CD8-positive, alpha-beta memory T cell (primary cell): ENCODE results near the gene SEMA4C. TPM values are rescaled to one million over a fixed set of nuclear protein-coding genes. Genes with fewer than 3 reads are reported as not detected.

ENCODE experiments used
- CTCF ChIA-PET: fragments of 350-600 bp; sonication (Branson Sonifier 250); formaldehyde crosslinking; loops from one replicate; lab custom pipeline; 2021; ENCODE audit warnings: antibody characterized with exemption; lab: Charles Lee
- POLR2A ChIA-PET: fragments of 350-600 bp; sonication (Branson Sonifier 250); formaldehyde crosslinking; loops from one replicate; lab custom pipeline; 2021; ENCODE audit warnings: antibody characterized with exemption; lab: Charles Lee
- DNase-seq, 5 donors: peaks; one replicate each; pipeline versions ENCODE4 v3.0.0 to v3.0.0-alpha.2; 2020 to 2022; ENCODE audit warnings: mixed read lengths in 1 of 5
- H3K27ac ChIP-seq: one replicate; pipeline ENCODE4 v1.7.0; 2013; ENCODE audit warnings: low read depth, mild to moderate bottlenecking, low read length, moderate library complexity
- H3K27me3 ChIP-seq: 2 replicates; pipeline ENCODE4 v1.7.0; 2013; ENCODE audit warnings: low read length, mild to moderate bottlenecking; ENCODE audit not compliant: insufficient read depth, poor library complexity, severe bottlenecking
- H3K36me3 ChIP-seq: 2 replicates; pipeline ENCODE4 v1.7.0; 2013; ENCODE audit warnings: mild to moderate bottlenecking, low read length, moderate library complexity; ENCODE audit not compliant: insufficient read depth
- H3K4me1 ChIP-seq: 2 replicates; pipeline ENCODE4 v1.7.0; 2013; ENCODE audit warnings: mild to moderate bottlenecking, low read length, moderate library complexity; ENCODE audit not compliant: insufficient read depth
- H3K4me3 ChIP-seq: 2 replicates; pipeline ENCODE4 v1.7.0; 2013; ENCODE audit warnings: mild to moderate bottlenecking, low read length
- H3K9me3 ChIP-seq: 2 replicates; pipeline ENCODE4 v1.7.0; 2013; ENCODE audit warnings: mild to moderate bottlenecking, low read length
- H3K27ac Mint-ChIP-seq, 8 donors: one replicate each; pipeline ENCODE4 v1.8.0; 2020 to 2021; ENCODE audit warnings: mixed read lengths in 8 of 8, mild to moderate bottlenecking in 6 of 8, inconsistent platforms in 3 of 8, moderate library complexity in 3 of 8
- H3K27me3 Mint-ChIP-seq, 2 donors: one replicate each; pipeline ENCODE4 v1.8.0; 2020 to 2021; ENCODE audit warnings: mixed read lengths in 2 of 2, mild to moderate bottlenecking in 1 of 2, moderate library complexity in 1 of 2
- H3K36me3 Mint-ChIP-seq, 3 donors: one replicate each; pipeline ENCODE4 v1.8.0; 2020 to 2021; ENCODE audit warnings: mixed read lengths in 3 of 3, inconsistent platforms in 1 of 3, mild to moderate bottlenecking in 1 of 3
- H3K4me1 Mint-ChIP-seq, 3 donors: one replicate each; pipeline ENCODE4 v1.8.0; 2020 to 2021; ENCODE audit warnings: mixed read lengths in 3 of 3, inconsistent platforms in 1 of 3, mild to moderate bottlenecking in 1 of 3
- H3K4me3 Mint-ChIP-seq, 7 donors: one replicate each; pipeline ENCODE4 v1.8.0; 2020 to 2021; ENCODE audit warnings: mixed read lengths in 7 of 7, mild to moderate bottlenecking in 6 of 7, moderate library complexity in 4 of 7, inconsistent platforms in 2 of 7
- H3K9me3 Mint-ChIP-seq, 5 donors: one replicate each; pipeline ENCODE4 v1.8.0; 2020 to 2022; ENCODE audit warnings: mixed read lengths in 5 of 5, mild to moderate bottlenecking in 3 of 5, moderate library complexity in 2 of 5, inconsistent platforms in 1 of 5
- polyA plus RNA-seq: library from polyadenylated mRNA; unstranded; fragments of 300-500 nt; fragmentation: Illumina TruSeq; gene quantifications from one replicate; pipeline ENCODE4 v1.2.3, GENCODE V29; 2021
- total RNA-seq, 2 experiments: library from RNA; stranded (reverse); gene quantifications; one replicate each; pipeline ENCODE4 v1.2.3, GENCODE V29; 2021

Gene SEMA4C
- total and polyA plus RNA-seq, 3 experiments from 2014 or later = 7.1 to 18.7 (median 16.6) TPM

- H3K27ac Mint-ChIP-seq = peak overlapping the region in 3 of 8 donors; percentile 32 to 39 (median 36)
- ChIA-PET POLR2A (no interaction called here), CTCF (interaction anchor here (0.8 to 2.1 kb wide), 3 partner anchors 9 to 280 kb away, joined by 3 to 7 read pairs (median 3); partner anchors contain the start of genes ANKRD36 and ANKRD39)
- H3K27me3 Mint-ChIP-seq = no peaks in the 10 kb centered on the region
- peaks cover 0 to 4% (median 0%) of the 10 kb centered on the region in 3 donors for H3K4me1 Mint-ChIP-seq
- H3K27ac ChIP-seq = no peak overlapping the region
- no peak overlapping the region for H3K4me3 Mint-ChIP-seq
- no peak overlapping the region for H3K4me3 ChIP-seq
- H3K27me3 ChIP-seq = no peaks in the 10 kb centered on the region
- peaks cover 6 to 84% (median 20%) of the 10 kb centered on the region in 3 donors for H3K36me3 Mint-ChIP-seq
- no peaks in the 10 kb centered on the region for H3K4me1 ChIP-seq
- no peaks in the 10 kb centered on the region for H3K9me3 ChIP-seq
- DNase-seq = no peak
- peaks cover 53% of the 10 kb centered on the region for H3K36me3 ChIP-seq
- H3K9me3 Mint-ChIP-seq = no peaks in the 10 kb centered on the region
These were observed 36.9 kb downstream of the SEMA4C start for GRCh38 chr2:96832754-96833507.

- Histone ChIP-seq H3K4me1 (no peaks in the 10 kb centered on the region), H3K9me3 (no peaks in the 10 kb centered on the region), H3K27ac (no peak overlapping the region), H3K36me3 (peaks cover 56% of the 10 kb centered on the region), H3K4me3 (no peak overlapping the region), H3K27me3 (no peaks in the 10 kb centered on the region)
- no peaks in the 10 kb centered on the region for H3K27me3 Mint-ChIP-seq
- H3K4me3 Mint-ChIP-seq = no peak overlapping the region
- H3K9me3 Mint-ChIP-seq = no peaks in the 10 kb centered on the region
- H3K4me1 Mint-ChIP-seq = peaks cover 0 to 3% (median 0%) of the 10 kb centered on the region in 3 donors
- ChIA-PET POLR2A (no interaction called here), CTCF (interaction anchor here (1.1 to 2.1 kb wide), 2 partner anchors 25 to 280 kb away, joined by 3 to 7 read pairs; partner anchors contain the start of genes ANKRD36 and ANKRD39)
- no peak for DNase-seq
- peak overlapping the region in 1 of 8 donors; percentile 33 for H3K27ac Mint-ChIP-seq
- H3K36me3 Mint-ChIP-seq = peaks cover 6 to 88% (median 20%) of the 10 kb centered on the region in 3 donors
These were observed 37.5 kb downstream of the SEMA4C start for GRCh38 chr2:96832408-96832753.

GRCh38 chr2:96831679-96832078 lies 38.2 kb downstream of the SEMA4C start:
- no peaks in the 10 kb centered on the region for H3K9me3 Mint-ChIP-seq
- ChIA-PET POLR2A (no interaction called here), CTCF (interaction anchor here (2.1 kb wide), 1 partner anchor 26 kb away, joined by 7 read pairs; the partner anchor contains the start of gene ANKRD39)

GRCh38 chr2:96830044-96830562 lies 39.8 kb downstream of the SEMA4C start:
- Mint-ChIP-seq H3K27me3 (no peaks in the 10 kb centered on the region), H3K27ac (peak overlapping the region in 5 of 8 donors; percentile 14 to 79 (median 33)), H3K4me1 (no peaks in the 10 kb centered on the region), H3K9me3 (no peaks in the 10 kb centered on the region), H3K4me3 (no peak overlapping the region), H3K36me3 (peaks cover 6 to 93% (median 21%) of the 10 kb centered on the region in 3 donors)
- CTCF ChIA-PET = interaction anchor here (1.3 kb wide), 1 partner anchor 28 kb away, joined by 3 read pairs; the partner anchor contains the start of gene ANKRD39
- DNase-seq = no peak
- H3K27me3 ChIP-seq = no peaks in the 10 kb centered on the region
- H3K9me3 ChIP-seq = no peaks in the 10 kb centered on the region
- H3K27ac ChIP-seq = no peak overlapping the region
- H3K4me3 ChIP-seq = no peak overlapping the region
- H3K4me1 ChIP-seq = no peaks in the 10 kb centered on the region
- POLR2A ChIA-PET = no interaction called here
- peaks cover 55% of the 10 kb centered on the region for H3K36me3 ChIP-seq

More at GRCh38 chr2:96831679-96832078, 38.2 kb downstream of the SEMA4C start:
- no peak overlapping the region for H3K4me3 Mint-ChIP-seq
- no peak for DNase-seq
- no peaks in the 10 kb centered on the region for H3K9me3 ChIP-seq
- peaks cover 6 to 90% (median 20%) of the 10 kb centered on the region in 3 donors for H3K36me3 Mint-ChIP-seq
- H3K27me3 Mint-ChIP-seq = no peaks in the 10 kb centered on the region
- H3K27ac ChIP-seq = no peak overlapping the region
- H3K4me1 Mint-ChIP-seq = no peaks in the 10 kb centered on the region
- H3K27me3 ChIP-seq = no peaks in the 10 kb centered on the region
- H3K36me3 ChIP-seq = peaks cover 56% of the 10 kb centered on the region
- no peak overlapping the region for H3K27ac Mint-ChIP-seq
- H3K4me1 ChIP-seq = no peaks in the 10 kb centered on the region
- no peak overlapping the region for H3K4me3 ChIP-seq

GRCh38 chr2:96828874-96829273 lies 41.0 kb downstream of the SEMA4C start:
- Mint-ChIP-seq H3K4me1 (peaks cover 0 to 5% (median 0%) of the 10 kb centered on the region in 3 donors), H3K27me3 (no peaks in the 10 kb centered on the region), H3K9me3 (no peaks in the 10 kb centered on the region), H3K27ac (no peak overlapping the region), H3K4me3 (no peak overlapping the region), H3K36me3 (peaks cover 6 to 94% (median 19%) of the 10 kb centered on the region in 3 donors)
- no peak overlapping the region for H3K27ac ChIP-seq
- H3K27me3 ChIP-seq = no peaks in the 10 kb centered on the region
- H3K4me1 ChIP-seq = no peaks in the 10 kb centered on the region
- ChIA-PET POLR2A (interaction anchor here (0.5 kb wide), 1 partner anchor 182 kb away, joined by 3 read pairs; no protein-coding TSS in a partner anchor), CTCF (no interaction called here)
- no peak for DNase-seq
- H3K4me3 ChIP-seq = no peak overlapping the region
- H3K9me3 ChIP-seq = no peaks in the 10 kb centered on the region
- H3K36me3 ChIP-seq = peaks cover 50% of the 10 kb centered on the region

- H3K27me3 ChIP-seq = no peaks in the 10 kb centered on the region
- no peak for DNase-seq
- Mint-ChIP-seq H3K9me3 (no peaks in the 10 kb centered on the region), H3K4me3 (no peak overlapping the region), H3K4me1 (peaks cover 0 to 8% (median under 1%) of the 10 kb centered on the region in 3 donors), H3K27ac (peak overlapping the region in 1 of 8 donors; percentile 93), H3K36me3 (peaks cover 6 to 94% (median 16%) of the 10 kb centered on the region in 3 donors), H3K27me3 (no peaks in the 10 kb centered on the region)
- H3K27ac ChIP-seq = no peak overlapping the region
- no peak overlapping the region for H3K4me3 ChIP-seq
- H3K4me1 ChIP-seq = no peaks in the 10 kb centered on the region
- CTCF ChIA-PET = no interaction called here
- H3K36me3 ChIP-seq = peaks cover 50% of the 10 kb centered on the region
- POLR2A ChIA-PET = interaction anchor here (0.6 kb wide), 1 partner anchor 19 kb away, joined by 9 read pairs; no protein-coding TSS in a partner anchor
- no peaks in the 10 kb centered on the region for H3K9me3 ChIP-seq
These were observed 41.4 kb downstream of the SEMA4C start for GRCh38 chr2:96828436-96828835.

GRCh38 chr2:96826546-96827278 lies 43.2 kb downstream of the SEMA4C start:
- Mint-ChIP-seq H3K27me3 (no peaks in the 10 kb centered on the region), H3K4me1 (peaks cover 5 to 23% (median 6%) of the 10 kb centered on the region in 3 donors), H3K4me3 (no peak overlapping the region), H3K36me3 (peaks cover 6 to 88% (median 16%) of the 10 kb centered on the region in 3 donors), H3K27ac (no peak overlapping the region), H3K9me3 (no peaks in the 10 kb centered on the region)
- DNase-seq = no peak
- H3K27me3 ChIP-seq = no peaks in the 10 kb centered on the region
- no peak overlapping the region for H3K27ac ChIP-seq
- POLR2A ChIA-PET = interaction anchor here (0.6 kb wide), 1 partner anchor 38 kb away, joined by 4 read pairs; no protein-coding TSS in a partner anchor
- H3K4me3 ChIP-seq = no peak overlapping the region
- H3K36me3 ChIP-seq = peaks cover 42% of the 10 kb centered on the region
- H3K4me1 ChIP-seq = no peaks in the 10 kb centered on the region
- no peaks in the 10 kb centered on the region for H3K9me3 ChIP-seq
- CTCF ChIA-PET = interaction anchor here (1.2 kb wide), 1 partner anchor 10 kb away, joined by 3 read pairs; no protein-coding TSS in a partner anchor
